ENCODE measurements around the gene RPL36.

- TF ChIP-seq EZH2 (IDR thresholded peaks at IDR 0.05) (no peak), CTCF (IDR thresholded peaks at IDR 0.05 in 2 of 3, conservative IDR thresholded peaks at IDR 0.05 in 1 of 3; ENCODE audit: borderline replicate concordance in 1 of 3, insufficient read depth in 1 of 3, low read depth in 2 of 3, low read length in 2 of 3) (no peak), SP1 (IDR thresholded peaks at IDR 0.05; ENCODE audit: low read depth) (no peak), CBX3 (IDR thresholded peaks at IDR 0.05; ENCODE audit: low read depth) (no peak), POLR2AphosphoS5 (IDR thresholded peaks at IDR 0.05; ENCODE audit: low read depth, low read length) (no peak), FOSL1 (IDR thresholded peaks at IDR 0.05; ENCODE audit: low read depth) (no peak), TCF7L2 (IDR thresholded peaks at IDR 0.05; ENCODE audit: borderline replicate concordance, extremely low read depth, insufficient read depth, insufficient read length) (no peak), YY1 (IDR thresholded peaks at IDR 0.05; ENCODE audit: extremely low read depth, insufficient replicate concordance, low read depth, low read length) (no peak)
Observed at GRCh38 chr19:5697890-5698634, 8.0 kb downstream of the RPL36 start.

All from HCT116 (cell line).